ENCODE data around the gene ARCN1.
"Not testable (repeated sequence)": the region's sequence is repeated elsewhere in the genome, so short reads cannot be mapped to it uniquely, and the experiment has no call there.

Gene ARCN1

GRCh38 chr11:118606844-118607228 is 34.6 kb downstream of the ARCN1 start:
- DNase-seq, result no peak

- peak; percentile 34 for DNase-seq
These were observed 35.5 kb downstream of the ARCN1 start, which contains the start of gene PHLDB1 for GRCh38 chr11:118607401-118608359. Gene PHLDB1, plus strand, starts transcription at chr11:118607615. Its CDS starts 6,222 bp downstream, at chr11:118613837.

GRCh38 chr11:118608360-118609227 is 36.4 kb downstream of the ARCN1 start:
- peak; percentile 79 for DNase-seq

DNA sequence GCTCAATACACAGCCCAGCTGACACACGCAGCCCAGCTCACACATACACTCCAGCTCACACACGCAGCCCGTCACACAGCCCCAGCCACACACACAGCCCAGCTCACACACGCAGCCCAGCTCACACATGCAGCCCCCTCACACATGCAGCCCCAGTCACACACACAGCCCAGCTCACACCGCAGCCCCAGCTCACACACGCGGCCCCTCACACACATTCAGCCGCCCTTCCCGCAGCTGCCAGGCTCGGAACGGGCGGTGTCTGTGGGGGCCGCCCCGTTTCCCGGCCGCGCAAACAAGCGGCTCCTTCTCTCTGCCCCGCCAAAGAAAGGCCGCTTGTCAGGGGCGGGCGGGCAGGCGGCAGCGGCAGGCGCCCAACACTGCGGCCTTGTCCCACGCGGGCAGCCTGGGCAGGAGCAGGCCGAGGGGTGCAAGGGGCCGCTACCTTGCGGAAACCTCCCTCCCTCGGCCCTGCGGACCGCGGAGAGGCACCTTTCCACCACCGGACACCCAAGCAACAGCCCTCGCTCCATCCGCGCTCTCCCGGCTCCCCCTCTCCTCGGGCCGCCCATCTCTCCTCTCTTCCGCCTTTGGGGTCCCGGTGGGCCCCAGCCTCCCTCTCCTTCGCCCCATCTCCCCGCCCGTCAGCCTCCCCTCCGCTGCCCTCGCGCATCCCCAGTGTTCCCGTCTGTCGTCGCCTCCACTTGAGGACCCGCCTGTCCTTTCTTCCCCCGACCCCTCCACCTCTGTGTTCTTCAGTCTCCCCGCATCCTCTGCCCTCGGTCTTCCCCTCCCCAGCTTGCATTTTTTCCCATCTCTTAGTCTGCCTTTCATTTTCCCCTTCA is 37.4 kb downstream of the ARCN1 start:
- no peak for DNase-seq

DNA sequence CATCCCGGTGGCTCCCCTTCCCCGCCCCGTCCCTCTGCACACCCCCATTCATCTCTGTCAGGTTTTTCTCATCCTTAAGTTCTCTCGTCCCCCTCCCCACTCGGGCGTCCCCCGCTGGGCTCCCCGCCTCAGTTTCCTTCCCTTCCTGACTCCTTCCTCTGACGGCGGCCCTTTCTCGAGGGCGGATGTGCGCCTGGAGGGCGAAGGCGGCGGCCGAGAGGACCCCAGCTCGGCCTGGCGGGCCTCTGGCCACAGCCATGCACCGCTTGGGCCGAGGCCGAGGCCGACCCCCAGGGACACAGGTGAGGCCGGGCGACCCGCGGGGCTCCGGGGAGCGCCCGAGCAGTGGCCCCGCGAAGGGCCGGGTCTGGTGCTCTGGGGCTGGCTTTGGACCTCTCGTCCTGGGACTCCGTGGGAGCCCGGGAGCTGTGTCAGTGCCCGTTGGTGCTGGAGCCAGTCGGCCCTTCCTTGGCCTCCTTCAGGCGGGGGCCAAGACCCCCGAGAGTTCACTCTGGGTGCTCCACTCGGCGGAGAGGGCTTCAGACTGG is 38.1 kb downstream of the ARCN1 start:
- no peak for DNase-seq

DNA sequence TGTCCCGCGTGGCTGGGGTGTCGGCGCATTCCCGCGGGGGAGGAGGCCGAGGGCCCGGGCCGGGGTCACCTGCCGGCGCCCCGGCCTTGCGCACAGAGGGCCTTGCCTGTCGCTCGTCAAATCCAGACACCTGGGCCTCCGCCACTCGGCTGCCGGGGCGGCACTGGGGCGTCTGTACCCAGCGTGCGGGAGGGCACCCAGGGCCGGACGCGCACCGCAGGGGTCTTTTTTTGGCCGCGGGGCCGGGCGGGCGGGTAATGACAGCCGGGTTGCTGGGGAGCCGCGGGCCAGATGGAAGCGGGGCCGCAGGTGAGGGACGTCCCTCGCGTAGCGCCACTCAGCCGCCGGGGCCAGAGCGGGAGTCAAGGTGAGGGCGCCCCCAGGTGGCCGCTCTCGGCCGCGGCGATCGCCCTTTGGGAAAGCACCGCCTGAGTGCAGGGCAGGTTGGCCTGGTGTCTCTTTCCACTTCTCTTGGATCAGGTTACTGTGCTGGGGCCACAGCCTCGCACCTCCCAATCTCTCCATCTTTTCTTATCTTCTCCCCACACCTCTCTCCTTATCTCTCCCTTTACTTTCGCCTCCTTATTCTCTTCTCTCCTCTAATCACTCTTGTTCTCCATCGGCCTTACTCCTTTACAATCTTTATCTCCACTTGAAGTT is 38.7 kb downstream of the ARCN1 start:
- DNase-seq, result peak; percentile 86

DNA sequence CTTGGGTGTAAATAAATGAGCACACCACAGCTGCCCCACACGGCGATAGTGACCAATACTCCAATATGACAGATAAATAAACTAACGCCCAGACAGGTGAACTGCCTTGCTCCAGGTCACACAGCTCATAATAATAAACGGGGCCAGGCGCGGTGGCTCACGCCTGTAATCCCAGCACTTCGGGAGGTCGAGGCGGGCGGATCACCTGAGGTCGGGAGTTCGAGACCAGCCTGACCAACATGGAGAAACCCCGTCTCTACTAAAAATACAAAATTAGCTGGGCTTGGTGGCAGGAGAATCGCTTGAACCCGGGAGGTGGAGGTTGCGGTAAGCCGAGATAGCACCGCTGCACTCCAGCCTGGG is 39.2 kb downstream of the ARCN1 start:
- DNase-seq, result not testable (repeated sequence)

DNA sequence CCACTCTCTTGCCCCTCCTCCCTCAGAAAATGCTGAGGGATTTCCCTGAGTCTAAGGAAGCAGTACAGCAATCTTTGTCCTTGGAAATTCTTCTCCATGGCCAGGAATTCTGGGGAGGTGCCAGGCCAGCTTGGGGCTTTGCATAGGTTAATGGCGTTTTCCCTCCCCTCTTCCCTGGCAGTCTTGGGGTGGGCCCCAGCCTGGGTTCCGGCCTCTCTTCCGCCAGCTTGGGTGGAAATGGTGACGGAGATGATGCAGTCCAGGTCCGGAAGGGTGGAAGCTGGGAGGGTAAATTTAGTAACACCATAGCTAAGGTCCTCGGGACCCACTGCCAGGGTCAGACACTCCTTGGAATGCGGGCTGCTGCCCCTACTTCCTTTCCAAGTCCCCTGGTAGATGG is 40.2 kb downstream of the ARCN1 start:
- no peak for DNase-seq

DNA sequence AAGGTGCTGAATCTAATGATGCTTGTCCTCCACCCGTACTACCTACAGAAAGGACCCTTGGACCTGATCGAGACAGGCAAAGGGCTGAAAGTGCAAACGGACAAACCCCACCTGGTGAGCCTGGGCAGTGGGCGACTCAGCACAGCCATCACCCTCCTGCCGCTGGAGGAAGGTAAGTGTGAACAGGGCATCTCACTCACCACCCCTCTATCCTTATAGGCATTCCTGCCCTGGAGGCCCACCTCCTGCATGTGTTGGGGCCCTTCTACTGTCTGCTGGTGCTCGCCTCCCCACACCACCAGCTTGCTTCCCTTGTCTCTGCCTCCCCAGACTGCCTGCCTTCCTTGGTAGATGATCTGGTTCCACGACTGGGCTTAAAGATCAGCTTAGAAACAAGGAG is 42.3 kb downstream of the ARCN1 start:
- no peak for DNase-seq

DNA sequence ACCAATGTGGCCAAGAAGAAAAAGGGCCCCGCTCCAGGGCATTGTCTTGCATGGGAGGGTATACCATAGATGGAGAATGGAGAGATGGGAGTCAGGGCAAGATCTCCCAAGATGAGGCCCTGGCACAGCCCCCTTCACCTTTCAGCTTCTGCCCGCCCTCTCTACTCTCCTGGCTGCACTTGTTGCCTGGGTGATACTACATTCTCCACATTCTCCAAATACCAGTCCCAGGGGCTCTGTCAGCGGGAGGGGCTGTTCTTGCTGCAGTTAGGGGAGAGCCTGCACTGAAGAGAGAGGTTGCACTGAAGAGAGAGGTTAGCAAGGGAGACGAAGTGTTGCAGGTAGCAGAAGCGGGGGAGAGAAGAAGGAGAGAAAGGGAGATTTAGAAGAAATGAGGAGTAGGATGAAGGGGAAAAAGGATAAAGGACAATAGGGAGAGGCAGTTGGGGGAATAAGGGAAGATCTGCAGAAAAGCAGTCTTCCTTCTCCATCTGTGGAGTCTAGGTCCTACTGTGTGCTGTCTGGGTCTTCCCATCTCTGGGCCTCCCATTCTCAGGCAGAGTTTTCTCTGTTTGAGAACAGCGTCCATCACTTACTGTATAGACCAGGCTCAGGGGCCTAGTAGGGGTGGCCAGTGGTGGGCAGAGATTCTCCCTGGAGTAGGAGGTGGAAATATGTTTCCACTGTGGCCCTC is 43.2 kb downstream of the ARCN1 start:
- no peak for DNase-seq

DNA sequence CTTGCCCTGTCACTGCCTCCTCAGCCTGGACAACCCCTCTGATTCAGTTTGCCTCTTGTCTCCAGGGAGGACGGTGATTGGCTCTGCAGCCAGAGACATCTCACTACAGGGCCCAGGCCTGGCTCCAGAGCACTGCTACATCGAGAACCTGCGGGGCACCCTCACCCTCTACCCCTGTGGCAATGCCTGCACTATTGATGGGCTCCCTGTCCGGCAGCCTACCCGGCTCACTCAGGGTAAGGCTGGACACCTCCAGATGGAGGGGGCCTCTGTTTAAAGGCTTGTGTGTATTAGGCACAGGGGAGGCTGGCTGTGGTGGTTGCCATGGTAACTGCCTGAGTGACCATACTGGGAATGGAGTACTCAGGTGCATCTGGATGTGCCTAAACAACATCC is 43.8 kb downstream of the ARCN1 start:
- no peak for DNase-seq

DNA sequence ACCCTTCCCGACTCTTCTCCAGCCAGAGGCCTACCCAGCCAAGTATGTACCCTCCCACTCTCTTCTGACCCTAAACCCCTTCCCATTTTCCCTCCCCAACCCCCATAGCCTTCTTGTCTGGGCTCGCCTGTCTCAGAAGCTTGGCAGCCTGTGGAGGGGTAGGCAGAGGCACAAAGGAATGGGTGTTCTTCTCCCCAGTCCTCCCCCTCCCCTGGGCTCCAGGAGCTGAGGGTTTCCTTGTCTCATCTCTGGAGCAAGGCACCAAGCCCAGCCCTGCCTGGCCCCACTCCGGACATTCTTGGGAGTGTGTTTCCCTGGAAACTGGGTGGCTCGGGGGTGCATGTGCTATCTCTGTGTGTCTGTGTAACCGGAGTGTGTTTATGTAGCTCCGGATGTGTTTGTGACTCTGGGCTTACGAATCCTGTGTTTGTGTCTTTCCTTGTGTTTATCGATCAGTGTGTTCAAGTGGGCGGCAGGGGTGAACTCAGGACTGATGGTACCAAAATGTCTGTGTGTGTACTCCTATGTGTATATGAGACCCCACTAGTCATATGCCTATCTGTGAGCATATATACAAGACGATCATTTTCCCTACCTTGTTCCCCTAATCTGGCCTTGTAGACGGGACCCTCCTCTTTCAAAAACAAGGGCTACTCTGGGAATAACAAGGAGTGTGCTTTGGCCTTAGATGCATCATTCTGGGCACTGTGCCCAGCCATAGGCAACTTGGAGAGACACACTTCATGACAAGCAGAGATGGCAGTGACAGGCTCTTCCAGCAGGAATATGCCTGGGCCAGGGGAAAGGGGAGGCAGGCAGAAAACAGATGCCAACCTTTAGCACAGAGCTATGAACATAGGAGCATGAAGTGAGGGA is 46.1 kb downstream of the ARCN1 start:
- no peak for DNase-seq

DNA sequence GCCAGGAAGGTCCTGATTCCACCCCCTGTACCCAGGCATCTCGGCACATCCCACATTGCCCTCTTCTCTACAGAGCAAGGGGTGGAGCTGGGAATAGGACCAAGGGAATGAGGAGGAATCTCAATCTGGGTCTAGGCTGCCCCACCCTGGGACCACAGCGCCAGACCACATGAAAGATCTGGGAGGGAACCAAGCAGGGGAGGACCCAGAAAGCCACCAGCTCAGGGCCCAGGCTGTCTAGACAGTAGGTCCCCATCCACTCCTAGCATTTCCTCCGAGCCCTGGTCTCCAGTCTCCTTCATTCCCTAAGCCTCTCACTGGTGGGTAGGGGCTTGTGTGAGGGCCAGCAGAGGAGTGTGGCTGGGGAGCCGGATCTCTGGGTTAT is 46.8 kb downstream of the ARCN1 start:
- DNase-seq, result no peak

- no peak for DNase-seq
These were observed 47.4 kb downstream of the ARCN1 start for GRCh38 chr11:118619444-118620197.

DNA sequence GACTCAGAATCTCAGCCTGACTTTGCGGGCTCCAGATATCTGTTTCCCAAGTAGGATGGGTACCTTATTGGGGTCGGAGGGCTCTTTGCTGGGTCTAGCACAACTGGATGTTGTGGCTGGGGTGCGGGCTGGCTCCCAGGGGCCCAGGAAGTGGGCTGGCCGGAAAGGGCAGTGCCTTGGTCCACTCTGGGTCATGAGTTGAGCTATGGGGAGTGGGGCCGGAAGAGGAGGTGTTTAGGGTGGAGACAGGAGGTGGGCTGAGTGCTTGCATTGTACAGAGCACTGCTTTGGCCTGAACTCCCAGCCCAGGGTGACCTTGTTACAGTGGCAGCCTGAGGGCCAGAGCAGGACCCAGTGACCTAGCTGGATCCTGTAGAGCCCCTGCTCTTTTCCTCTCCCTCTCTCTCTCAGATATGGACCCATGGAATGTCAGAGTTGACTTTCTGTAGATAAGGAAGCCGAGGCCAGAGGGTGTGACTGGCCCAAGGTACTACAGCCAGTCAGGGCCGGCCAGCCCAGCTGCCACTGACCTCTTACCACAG is 48.4 kb downstream of the ARCN1 start:
- DNase-seq, result no peak

- peak; percentile 18 for DNase-seq
These were observed 49.0 kb downstream of the ARCN1 start for GRCh38 chr11:118621071-118621783.

- no peak for DNase-seq
These were observed 49.7 kb downstream of the ARCN1 start for GRCh38 chr11:118621784-118622375.

Measured in activated gamma-delta T cell treated with Interleukin-2 at 50 U/mL for 16 hours (primary cell).